GF-D8 (cell line): ENCODE data around the gene MINDY4.

Experiments
- DNase-seq: peaks from one replicate; lab custom pipeline; 2025; lab: John Stamatoyannopoulos, UW

The MINDY4 gene

GRCh38 chr7:30771174-30771879, at the start of gene MINDY4:
Gene MINDY4 (plus strand): TSS chr7:30771417. CDS start chr7:30771494, 77 bp downstream.
- no peak for DNase-seq

GRCh38 chr7:30722187-30722586, 49.0 kb upstream of the MINDY4 start:
- no peak for DNase-seq

GRCh38 chr7:30722671-30723070, 48.5 kb upstream of the MINDY4 start:
- DNase-seq, result no peak

GRCh38 chr7:30723776-30724175, 47.4 kb upstream of the MINDY4 start:
- no peak for DNase-seq

GRCh38 chr7:30726296-30727006, 44.8 kb upstream of the MINDY4 start:
- no peak for DNase-seq

- DNase-seq, result no peak
Measured at GRCh38 chr7:30727061-30727945, 43.9 kb upstream of the MINDY4 start.

- no peak for DNase-seq
Measured at GRCh38 chr7:30728591-30729100, 42.6 kb upstream of the MINDY4 start.

- DNase-seq, result no peak
Measured at GRCh38 chr7:30729642-30730041, 41.6 kb upstream of the MINDY4 start.

- DNase-seq, result no peak
Measured at GRCh38 chr7:30730097-30730496, 41.1 kb upstream of the MINDY4 start.

- DNase-seq, result no peak
Measured at GRCh38 chr7:30730996-30731395, 40.2 kb upstream of the MINDY4 start.

GRCh38 chr7:30731581-30731980, 39.6 kb upstream of the MINDY4 start:
- no peak for DNase-seq

- DNase-seq, result no peak
Measured at GRCh38 chr7:30732606-30733005, 38.6 kb upstream of the MINDY4 start.

GRCh38 chr7:30733216-30733615, 38.0 kb upstream of the MINDY4 start:
- DNase-seq, result no peak

GRCh38 chr7:30733691-30734090, 37.5 kb upstream of the MINDY4 start:
- DNase-seq, result no peak

- no peak for DNase-seq
Measured at GRCh38 chr7:30734497-30734896, 36.7 kb upstream of the MINDY4 start.

- DNase-seq, result no peak
Measured at GRCh38 chr7:30735631-30736030, 35.6 kb upstream of the MINDY4 start.

GRCh38 chr7:30736291-30736690, 34.9 kb upstream of the MINDY4 start:
- DNase-seq, result no peak

GRCh38 chr7:30738026-30738915, 32.9 kb upstream of the MINDY4 start:
- DNase-seq, result no peak

GRCh38 chr7:30739691-30740090, 31.5 kb upstream of the MINDY4 start:
- no peak for DNase-seq

- no peak for DNase-seq
Measured at GRCh38 chr7:30740417-30741181, 30.6 kb upstream of the MINDY4 start.

GRCh38 chr7:30741289-30741688, 29.9 kb upstream of the MINDY4 start:
- no peak for DNase-seq
